Astrocyte (in vitro differentiated cells and primary cell): ENCODE measurements around the gene KCNA5. TPM values are rescaled to one million over a fixed set of nuclear protein-coding genes. Genes with fewer than 3 reads are reported as not detected.

Experiments
- DNase-seq: peaks from one replicate; pipeline ENCODE4 v3.0.0-alpha.2; 2010; ENCODE audit warnings: low read depth
- FAIRE-seq: peaks from 2 replicates; lab custom pipeline; 2011; peaks lifted over from hg19 to GRCh38; lab: Jason Lieb, UNC
- H2AFZ ChIP-seq: 2 replicates; pipeline ENCODE4 v1.6.0; 2012; ENCODE audit warnings: low read depth, low read length, inconsistent platforms
- H3K27ac ChIP-seq: 2 replicates; pipeline ENCODE4 v1.5.1; 2011; ENCODE audit warnings: low read depth, low read length, inconsistent platforms
- H3K27me3 ChIP-seq: 2 replicates; pipeline ENCODE4 v1.6.0; 2011; ENCODE audit warnings: low read length, inconsistent platforms; ENCODE audit not compliant: insufficient read depth
- H3K36me3 ChIP-seq: 2 replicates; pipeline ENCODE4 v1.5.1; 2011; ENCODE audit warnings: low read length, inconsistent platforms; ENCODE audit not compliant: insufficient read depth
- H3K4me1 ChIP-seq: 2 replicates; pipeline ENCODE4 v1.5.1; 2011; ENCODE audit warnings: low read length, inconsistent platforms; ENCODE audit not compliant: insufficient read depth
- H3K4me2 ChIP-seq: 2 replicates; pipeline ENCODE4 v1.6.0; 2012; ENCODE audit warnings: low read length, inconsistent platforms
- H3K4me3 ChIP-seq: 2 replicates; pipeline ENCODE4 v1.5.1; 2011; ENCODE audit warnings: low read depth, mild to moderate bottlenecking, low read length, inconsistent platforms; ENCODE audit not compliant: insufficient read depth
- H3K79me2 ChIP-seq: 2 replicates; pipeline ENCODE4 v1.6.0; 2012; ENCODE audit warnings: mild to moderate bottlenecking, low read length, inconsistent platforms; ENCODE audit not compliant: insufficient read depth
- H3K9ac ChIP-seq: 2 replicates; pipeline ENCODE4 v1.6.0; 2012; ENCODE audit warnings: mild to moderate bottlenecking, low read length, inconsistent platforms
- H3K9me3 ChIP-seq: 2 replicates; pipeline ENCODE4 v1.5.1; 2012; ENCODE audit warnings: low read depth, mild to moderate bottlenecking, low read length, inconsistent platforms; ENCODE audit not compliant: insufficient read depth
- H4K20me1 ChIP-seq: 2 replicates; pipeline ENCODE4 v1.6.0; 2012; ENCODE audit warnings: low read length, inconsistent platforms; ENCODE audit not compliant: insufficient read depth
- H3K27ac Mint-ChIP-seq: one replicate; pipeline ENCODE4 v1.8.0; 2021; ENCODE audit warnings: mild to moderate bottlenecking, mixed read lengths; ENCODE audit not compliant: unreplicated experiment
- H3K27me3 Mint-ChIP-seq: one replicate; pipeline ENCODE4 v1.8.0; 2021; ENCODE audit warnings: low read depth, mixed read lengths; ENCODE audit not compliant: unreplicated experiment
- H3K36me3 Mint-ChIP-seq: one replicate; pipeline ENCODE4 v1.8.0; 2021; ENCODE audit warnings: low read depth, mixed read lengths; ENCODE audit not compliant: unreplicated experiment
- H3K4me1 Mint-ChIP-seq: one replicate; pipeline ENCODE4 v1.8.0; 2021; ENCODE audit warnings: low read depth, mixed read lengths; ENCODE audit not compliant: unreplicated experiment
- H3K4me3 Mint-ChIP-seq: one replicate; pipeline ENCODE4 v1.8.0; 2021; ENCODE audit warnings: mild to moderate bottlenecking, moderate library complexity, mixed read lengths; ENCODE audit not compliant: unreplicated experiment
- H3K9me3 Mint-ChIP-seq: one replicate; pipeline ENCODE4 v1.8.0; 2021; ENCODE audit warnings: mild to moderate bottlenecking, mixed read lengths; ENCODE audit not compliant: unreplicated experiment
- CTCF ChIP-seq: IDR thresholded peaks from 2 replicates; pipeline ENCODE4 v1.5.1; 2011; ENCODE audit warnings: low read depth, mild to moderate bottlenecking, inconsistent platforms, low read length, moderate library complexity; ENCODE audit not compliant: insufficient read depth
- EZH2 ChIP-seq: IDR thresholded peaks from 2 replicates; pipeline ENCODE4 v1.6.1; 2012; ENCODE audit warnings: mild to moderate bottlenecking, low read length, inconsistent platforms; ENCODE audit not compliant: insufficient read depth
- total RNA-seq: library from RNA; stranded (reverse); gene quantifications from 2 replicates; pipeline ENCODE4 v1.2.1, GENCODE V29; 2021

KCNA5 gene
- total RNA-seq, 1 donor from 2014 or later = not detected

- no peaks in the 10 kb centered on the region for H3K4me1 Mint-ChIP-seq
- H3K27ac ChIP-seq = no peak overlapping the region
- H3K79me2 ChIP-seq = no peaks in the 10 kb centered on the region
- H4K20me1 ChIP-seq = no peaks in the 10 kb centered on the region
- H3K9ac ChIP-seq = no peak overlapping the region
- H3K4me3 ChIP-seq = no peak overlapping the region
- peaks cover 13% of the 10 kb centered on the region for H3K27me3 ChIP-seq
- H3K36me3 ChIP-seq = no peaks in the 10 kb centered on the region
- H3K36me3 Mint-ChIP-seq = no peaks in the 10 kb centered on the region
- no peak for TF ChIP-seq CTCF
- TF ChIP-seq EZH2 = no peak
- H3K4me3 Mint-ChIP-seq = no peak overlapping the region
- H3K27me3 Mint-ChIP-seq = peaks cover 60% of the 10 kb centered on the region
- no peaks in the 10 kb centered on the region for H3K4me1 ChIP-seq
- DNase-seq = no peak
- no peak overlapping the region for H3K4me2 ChIP-seq
- no peak for FAIRE-seq
- no peak overlapping the region for H3K27ac Mint-ChIP-seq
- no peaks in the 10 kb centered on the region for H3K9me3 ChIP-seq
- no peak overlapping the region for H2AFZ ChIP-seq
- no peaks in the 10 kb centered on the region for H3K9me3 Mint-ChIP-seq
Observed at GRCh38 chr12:5059358-5059757, 15.7 kb downstream of the KCNA5 start.

GRCh38 chr12:5060958-5061357 is 17.3 kb downstream of the KCNA5 start:
- Histone ChIP-seq H3K27ac (no peak overlapping the region), H3K9ac (no peak overlapping the region), H3K4me1 (no peaks in the 10 kb centered on the region), H3K27me3 (peaks cover 13% of the 10 kb centered on the region), H2AFZ (no peak overlapping the region), H4K20me1 (no peaks in the 10 kb centered on the region), H3K9me3 (no peaks in the 10 kb centered on the region), H3K4me3 (no peak overlapping the region), H3K79me2 (no peaks in the 10 kb centered on the region), H3K36me3 (no peaks in the 10 kb centered on the region), H3K4me2 (no peak overlapping the region)
- TF ChIP-seq CTCF = no peak
- no peak for TF ChIP-seq EZH2
- Mint-ChIP-seq H3K4me1 (peaks cover 4% of the 10 kb centered on the region), H3K27me3 (peaks cover 60% of the 10 kb centered on the region), H3K4me3 (no peak overlapping the region), H3K36me3 (no peaks in the 10 kb centered on the region), H3K9me3 (no peaks in the 10 kb centered on the region), H3K27ac (no peak overlapping the region)
- DNase-seq (no peak), FAIRE-seq (no peak)

- no peaks in the 10 kb centered on the region for H3K36me3 Mint-ChIP-seq
Observed at GRCh38 chr12:5063149-5063548, 19.5 kb downstream of the KCNA5 start.

More at GRCh38 chr12:5063149-5063548, 19.5 kb downstream of the KCNA5 start:
- H3K9me3 ChIP-seq = no peaks in the 10 kb centered on the region
- no peaks in the 10 kb centered on the region for H3K9me3 Mint-ChIP-seq
- H3K4me1 ChIP-seq = no peaks in the 10 kb centered on the region
- no peak overlapping the region for H3K27ac ChIP-seq
- TF ChIP-seq CTCF (no peak), EZH2 (no peak)
- no peak overlapping the region for H3K9ac ChIP-seq
- no peak for DNase-seq
- peaks cover 6% of the 10 kb centered on the region for H3K4me1 Mint-ChIP-seq
- no peaks in the 10 kb centered on the region for H4K20me1 ChIP-seq
- H3K27me3 ChIP-seq = peaks cover 13% of the 10 kb centered on the region
- H3K27me3 Mint-ChIP-seq = peaks cover 48% of the 10 kb centered on the region
- H3K4me3 ChIP-seq = no peak overlapping the region
- FAIRE-seq = no peak
- no peaks in the 10 kb centered on the region for H3K36me3 ChIP-seq
- H3K4me2 ChIP-seq = no peak overlapping the region
- H3K79me2 ChIP-seq = no peaks in the 10 kb centered on the region
- no peak overlapping the region for H3K27ac Mint-ChIP-seq
- no peak overlapping the region for H2AFZ ChIP-seq
- no peak overlapping the region for H3K4me3 Mint-ChIP-seq
